ENCODE measurements around the gene UROC1. TPM values are rescaled to one million over a fixed set of nuclear protein-coding genes. Genes with fewer than 3 reads are reported as not detected.

The UROC1 gene
- total RNA-seq, 3 donors from 2014 or later, result not detected

GRCh38 chr3:126501736-126502135 is 15.8 kb downstream of the UROC1 start:
- H3K27ac ChIP-seq, result no peak overlapping the region
- no peak for DNase-seq (ENCODE audit: low spot score in 2 of 2)
- no peaks in the 10 kb centered on the region for H3K4me1 ChIP-seq
- H3K9me3 ChIP-seq, result no peaks in the 10 kb centered on the region
- intact Hi-C loops (cut with DNase I; ENCODE audit: low total_unique reads), result no loop called here
- TF ChIP-seq POLR2A (IDR thresholded peaks at IDR 0.05) (no peak), POLR2AphosphoS5 (IDR thresholded peaks at IDR 0.05) (no peak)
- TF ChIP-seq, protein P1, sequence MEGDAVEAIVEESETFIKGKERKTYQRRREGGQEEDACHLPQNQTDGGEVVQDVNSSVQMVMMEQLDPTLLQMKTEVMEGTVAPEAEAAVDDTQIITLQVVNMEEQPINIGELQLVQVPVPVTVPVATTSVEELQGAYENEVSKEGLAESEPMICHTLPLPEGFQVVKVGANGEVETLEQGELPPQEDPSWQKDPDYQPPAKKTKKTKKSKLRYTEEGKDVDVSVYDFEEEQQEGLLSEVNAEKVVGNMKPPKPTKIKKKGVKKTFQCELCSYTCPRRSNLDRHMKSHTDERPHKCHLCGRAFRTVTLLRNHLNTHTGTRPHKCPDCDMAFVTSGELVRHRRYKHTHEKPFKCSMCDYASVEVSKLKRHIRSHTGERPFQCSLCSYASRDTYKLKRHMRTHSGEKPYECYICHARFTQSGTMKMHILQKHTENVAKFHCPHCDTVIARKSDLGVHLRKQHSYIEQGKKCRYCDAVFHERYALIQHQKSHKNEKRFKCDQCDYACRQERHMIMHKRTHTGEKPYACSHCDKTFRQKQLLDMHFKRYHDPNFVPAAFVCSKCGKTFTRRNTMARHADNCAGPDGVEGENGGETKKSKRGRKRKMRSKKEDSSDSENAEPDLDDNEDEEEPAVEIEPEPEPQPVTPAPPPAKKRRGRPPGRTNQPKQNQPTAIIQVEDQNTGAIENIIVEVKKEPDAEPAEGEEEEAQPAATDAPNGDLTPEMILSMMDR (IDR thresholded peaks at IDR 0.05), result no peak
- peaks cover 0 to 12% of the 10 kb centered on the region in 2 donors for H3K27me3 ChIP-seq
- H3K4me3 ChIP-seq, result no peak overlapping the region
- H3K36me3 ChIP-seq, result no peaks in the 10 kb centered on the region

DNA sequence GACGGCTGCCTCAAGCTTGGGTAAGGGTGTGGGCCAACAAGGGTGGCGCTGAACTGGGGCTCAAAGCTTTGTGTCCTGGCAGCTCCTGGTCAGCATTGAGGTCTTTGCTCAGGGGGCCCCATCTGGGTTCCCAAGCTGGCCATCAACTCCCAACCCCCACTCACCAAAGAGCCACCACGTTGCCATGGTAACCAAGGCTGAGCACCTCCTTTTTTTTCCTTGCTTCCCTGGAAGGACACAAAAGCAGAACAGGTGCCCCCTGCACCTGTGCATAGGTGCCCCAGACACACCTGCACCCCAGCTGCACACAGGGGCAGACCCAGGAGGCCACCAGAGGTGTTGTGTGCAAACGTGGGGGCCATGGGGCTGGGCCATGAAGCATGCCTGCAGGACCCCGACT is 16.5 kb downstream of the UROC1 start:
- no peaks in the 10 kb centered on the region for H3K9me3 ChIP-seq

GRCh38 chr3:126500016-126500415 is 17.6 kb downstream of the UROC1 start:
- no peak overlapping the region for H3K4me3 ChIP-seq
- DNase-seq (ENCODE audit: low spot score in 2 of 2), result no peak
- H3K36me3 ChIP-seq, result no peaks in the 10 kb centered on the region
- H3K27ac ChIP-seq, result no peak overlapping the region
- no peaks in the 10 kb centered on the region for H3K4me1 ChIP-seq
- H3K27me3 ChIP-seq, result peaks cover 0 to 5% of the 10 kb centered on the region in 2 donors
- H3K9me3 ChIP-seq, result no peaks in the 10 kb centered on the region
- TF ChIP-seq, protein P1 (IDR thresholded peaks at IDR 0.05), result no peak
- TF ChIP-seq POLR2AphosphoS5 (IDR thresholded peaks at IDR 0.05) (no peak), POLR2A (IDR thresholded peaks at IDR 0.05) (no peak)
- intact Hi-C loops (cut with DNase I; ENCODE audit: low total_unique reads), result no loop called here

More for the DNA sequence above, 16.5 kb downstream of the UROC1 start:
- no peak for DNase-seq (ENCODE audit: low spot score in 2 of 2)
- Histone ChIP-seq H3K4me3 (no peak overlapping the region), H3K4me1 (no peaks in the 10 kb centered on the region), H3K36me3 (no peaks in the 10 kb centered on the region), H3K27ac (no peak overlapping the region), H3K27me3 (peaks cover 0 to 11% of the 10 kb centered on the region in 2 donors)
- intact Hi-C loops (cut with DNase I; ENCODE audit: low total_unique reads), result no loop called here
- no peak for TF ChIP-seq POLR2A (IDR thresholded peaks at IDR 0.05)
- TF ChIP-seq, protein P1 (IDR thresholded peaks at IDR 0.05), result no peak
- no peak for TF ChIP-seq POLR2AphosphoS5 (IDR thresholded peaks at IDR 0.05)

DNA sequence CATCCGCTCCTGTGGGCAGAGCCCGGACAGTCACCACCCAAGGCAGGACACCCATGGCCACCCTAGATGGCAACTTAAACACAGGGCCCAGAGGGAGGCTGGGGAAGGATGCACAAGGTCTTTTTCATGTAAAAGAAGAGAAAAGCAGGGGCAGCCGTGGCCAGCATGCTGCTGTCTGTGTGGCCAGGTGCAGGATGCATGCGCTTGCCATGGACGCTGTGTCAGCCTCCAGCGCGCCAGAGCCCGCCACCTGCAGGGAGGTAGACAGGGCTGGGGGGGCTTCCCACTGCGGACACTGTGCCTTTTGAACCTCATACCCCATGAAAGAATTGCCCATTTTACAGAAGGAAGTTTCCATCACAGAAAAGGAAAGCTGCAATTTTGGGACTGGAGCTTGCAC is 18.2 kb downstream of the UROC1 start:
- Histone ChIP-seq H3K9me3 (no peaks in the 10 kb centered on the region), H3K36me3 (no peaks in the 10 kb centered on the region), H3K27ac (no peak overlapping the region), H3K4me3 (no peak overlapping the region), H3K27me3 (no peaks in the 10 kb centered on the region), H3K4me1 (no peaks in the 10 kb centered on the region)
- DNase-seq (ENCODE audit: low spot score in 2 of 2), result no peak
- intact Hi-C loops (cut with DNase I; ENCODE audit: low total_unique reads), result no loop called here
- no peak for TF ChIP-seq POLR2AphosphoS5 (IDR thresholded peaks at IDR 0.05)
- TF ChIP-seq, protein P1 (IDR thresholded peaks at IDR 0.05), result no peak

DNA sequence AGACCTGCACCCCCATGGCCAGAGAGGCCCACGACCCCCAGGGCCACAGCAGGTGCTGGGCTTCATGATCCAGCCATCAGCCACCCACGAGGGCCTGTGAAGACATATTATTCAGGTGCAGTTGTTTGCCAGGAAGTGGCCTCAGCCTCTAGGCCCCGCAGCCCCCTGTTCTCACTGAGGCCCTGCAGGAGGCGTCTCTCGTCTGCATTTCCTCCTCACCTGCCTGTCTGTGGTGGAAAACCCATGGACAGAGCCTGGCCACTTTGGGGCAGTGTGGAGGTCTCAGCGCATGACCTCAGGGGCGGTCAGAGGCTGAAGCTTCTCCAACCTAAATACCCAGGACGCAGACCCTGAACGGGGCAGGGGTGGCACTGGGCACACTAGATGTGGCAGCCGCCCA is 18.6 kb downstream of the UROC1 start:
- Histone ChIP-seq H3K36me3 (no peaks in the 10 kb centered on the region), H3K27me3 (no peaks in the 10 kb centered on the region), H3K4me1 (no peaks in the 10 kb centered on the region), H3K9me3 (no peaks in the 10 kb centered on the region), H3K27ac (no peak overlapping the region), H3K4me3 (no peak overlapping the region)
- no peak for DNase-seq (ENCODE audit: low spot score in 2 of 2)
- TF ChIP-seq, protein P1 (IDR thresholded peaks at IDR 0.05), result no peak
- TF ChIP-seq POLR2AphosphoS5 (IDR thresholded peaks at IDR 0.05), result no peak
- no peak for TF ChIP-seq POLR2A (IDR thresholded peaks at IDR 0.05)
- intact Hi-C loops (cut with DNase I; ENCODE audit: low total_unique reads), result no loop called here

Data from breast epithelium (tissue), 4 donors.